Naive B cell (primary cell): ENCODE measurements around the gene CCDC169. TPM values are rescaled to one million over a fixed set of nuclear protein-coding genes. Genes with fewer than 3 reads are reported as not detected.
A peak's percentile ranks its signal among the peaks of the same experiment; 100 is the strongest.
"Not testable (repeated sequence)": the region's sequence is repeated elsewhere in the genome, so short reads cannot be mapped to it uniquely, and the experiment has no call there.

ENCODE experiments used
- ATAC-seq, 2 donors: fragments of 150-1000 bp; cut with Tn5 transposase; 2 replicates each; pipeline ENCODE4 v1.10.0; 2021; ENCODE audit warnings: low read depth in 2 of 2, mild to moderate bottlenecking in 2 of 2, moderate library complexity in 2 of 2
- DNase-seq: peaks from one replicate; pipeline ENCODE4 v3.0.0; 2022
- H3K27ac Mint-ChIP-seq, 6 donors: one replicate each; pipeline ENCODE4 v1.8.0; 2020 to 2022; ENCODE audit warnings: mild to moderate bottlenecking in 6 of 6, mixed read lengths in 6 of 6, moderate library complexity in 5 of 6, inconsistent platforms in 2 of 6
- H3K27me3 Mint-ChIP-seq, 3 donors: one replicate each; pipeline ENCODE4 v1.8.0; 2021 to 2022; ENCODE audit warnings: mixed read lengths in 3 of 3, mild to moderate bottlenecking in 1 of 3
- H3K36me3 Mint-ChIP-seq, 2 donors: one replicate each; pipeline ENCODE4 v1.8.0; 2020 to 2022; ENCODE audit warnings: mixed read lengths in 2 of 2, inconsistent platforms in 1 of 2, mild to moderate bottlenecking in 1 of 2
- H3K4me1 Mint-ChIP-seq, 3 donors: one replicate each; pipeline ENCODE4 v1.8.0; 2020 to 2022; ENCODE audit warnings: mixed read lengths in 3 of 3, inconsistent platforms in 1 of 3, mild to moderate bottlenecking in 1 of 3, moderate library complexity in 1 of 3
- H3K4me3 Mint-ChIP-seq, 8 donors: one replicate each; pipeline ENCODE4 v1.8.0; 2020 to 2022; ENCODE audit warnings: mild to moderate bottlenecking in 8 of 8, mixed read lengths in 8 of 8, moderate library complexity in 8 of 8, inconsistent platforms in 2 of 8
- H3K9me3 Mint-ChIP-seq, 7 donors: one replicate each; pipeline ENCODE4 v1.8.0; 2020 to 2022; ENCODE audit warnings: mixed read lengths in 7 of 7, mild to moderate bottlenecking in 5 of 7, inconsistent platforms in 2 of 7, moderate library complexity in 1 of 7
- polyA plus RNA-seq, 6 donors: library from polyadenylated mRNA; unstranded; fragments of 300-500 nt; fragmentation: Illumina TruSeq; gene quantifications; one replicate each; pipeline ENCODE4 v1.2.3, GENCODE V29; 2021; ENCODE audit warnings: low read depth in 6 of 6

Gene CCDC169
- polyA plus RNA-seq, 6 donors from 2014 or later = 0.46 TPM; not detected in 5

GRCh38 chr13:36332255-36332654 lies 34.6 kb upstream of the CCDC169 start:
- Mint-ChIP-seq H3K36me3 (peaks cover 10 to 20% of the 10 kb centered on the region in 2 donors), H3K4me1 (peaks cover 3 to 16% (median 11%) of the 10 kb centered on the region in 3 donors)
- not testable (repeated sequence) for DNase-seq

GRCh38 chr13:36331280-36331679 lies 33.7 kb upstream of the CCDC169 start:
- Mint-ChIP-seq H3K4me3 (no peak overlapping the region), H3K36me3 (peaks cover 10 to 25% of the 10 kb centered on the region in 2 donors), H3K27ac (no peak overlapping the region), H3K27me3 (no peaks in the 10 kb centered on the region), H3K4me1 (peaks cover 1 to 12% (median 3%) of the 10 kb centered on the region in 3 donors), H3K9me3 (no peaks in the 10 kb centered on the region)
- DNase-seq (no peak), ATAC-seq (no peak)

More at GRCh38 chr13:36332255-36332654, 34.6 kb upstream of the CCDC169 start:
- H3K27ac Mint-ChIP-seq, ATAC-seq, H3K27me3 Mint-ChIP-seq, H3K4me3 Mint-ChIP-seq, H3K9me3 Mint-ChIP-seq: not testable (repeated sequence)

GRCh38 chr13:36329361-36329760 lies 31.7 kb upstream of the CCDC169 start:
- H3K4me3 Mint-ChIP-seq = no peak overlapping the region
- no peak for ATAC-seq
- no peaks in the 10 kb centered on the region for H3K9me3 Mint-ChIP-seq
- peaks cover 3 to 7% (median 3%) of the 10 kb centered on the region in 3 donors for H3K4me1 Mint-ChIP-seq
- H3K36me3 Mint-ChIP-seq = peaks cover 16 to 27% of the 10 kb centered on the region in 2 donors
- no peaks in the 10 kb centered on the region for H3K27me3 Mint-ChIP-seq
- DNase-seq = no peak
- peak overlapping the region in 1 of 6 donors; percentile 13 for H3K27ac Mint-ChIP-seq

- H3K9me3 Mint-ChIP-seq = no peaks in the 10 kb centered on the region
- no peak for ATAC-seq
- peaks cover 3 to 4% (median 3%) of the 10 kb centered on the region in 3 donors for H3K4me1 Mint-ChIP-seq
- H3K4me3 Mint-ChIP-seq = no peak overlapping the region
- H3K36me3 Mint-ChIP-seq = peaks cover 18 to 30% of the 10 kb centered on the region in 2 donors
- no peak overlapping the region for H3K27ac Mint-ChIP-seq
- H3K27me3 Mint-ChIP-seq = no peaks in the 10 kb centered on the region
- no peak for DNase-seq
These were observed 31.2 kb upstream of the CCDC169 start for GRCh38 chr13:36328821-36329220.

GRCh38 chr13:36325912-36326311 lies 28.3 kb upstream of the CCDC169 start:
- DNase-seq (no peak), ATAC-seq (no peak)
- peaks cover 28 to 30% of the 10 kb centered on the region in 2 donors for H3K36me3 Mint-ChIP-seq
- H3K9me3 Mint-ChIP-seq = no peaks in the 10 kb centered on the region
- no peaks in the 10 kb centered on the region for H3K27me3 Mint-ChIP-seq
- H3K27ac Mint-ChIP-seq = no peak overlapping the region
- peaks cover 0 to 4% (median 0%) of the 10 kb centered on the region in 3 donors for H3K4me1 Mint-ChIP-seq
- H3K4me3 Mint-ChIP-seq = no peak overlapping the region

GRCh38 chr13:36324881-36325280 lies 27.3 kb upstream of the CCDC169 start:
- H3K4me1 Mint-ChIP-seq, DNase-seq, H3K4me3 Mint-ChIP-seq, ATAC-seq, H3K9me3 Mint-ChIP-seq, H3K27me3 Mint-ChIP-seq: not testable (repeated sequence)
- Mint-ChIP-seq H3K27ac (peak overlapping the region in 1 of 6 donors; percentile 10), H3K36me3 (peaks cover 21 to 37% of the 10 kb centered on the region in 2 donors)

- no peak for ATAC-seq
- H3K4me3 Mint-ChIP-seq = no peak overlapping the region
- H3K4me1 Mint-ChIP-seq = peaks cover 0 to 4% (median 4%) of the 10 kb centered on the region in 3 donors
- DNase-seq = no peak
- H3K36me3 Mint-ChIP-seq = peaks cover 25 to 45% of the 10 kb centered on the region in 2 donors
- H3K27ac Mint-ChIP-seq = no peak overlapping the region
- no peaks in the 10 kb centered on the region for H3K27me3 Mint-ChIP-seq
- H3K9me3 Mint-ChIP-seq = no peaks in the 10 kb centered on the region
These were observed 26.4 kb upstream of the CCDC169 start for GRCh38 chr13:36323951-36324566.

GRCh38 chr13:36323408-36323807 lies 25.8 kb upstream of the CCDC169 start:
- DNase-seq (no peak), ATAC-seq (no peak)
- Mint-ChIP-seq H3K4me1 (peaks cover 0 to 4% (median 4%) of the 10 kb centered on the region in 3 donors), H3K27me3 (no peaks in the 10 kb centered on the region), H3K27ac (no peak overlapping the region), H3K36me3 (peaks cover 18 to 39% of the 10 kb centered on the region in 2 donors), H3K9me3 (no peaks in the 10 kb centered on the region), H3K4me3 (no peak overlapping the region)

GRCh38 chr13:36319793-36320192 lies 22.2 kb upstream of the CCDC169 start:
- not testable (repeated sequence) for DNase-seq, H3K9me3 Mint-ChIP-seq, H3K4me3 Mint-ChIP-seq, ATAC-seq, H3K4me1 Mint-ChIP-seq, H3K27me3 Mint-ChIP-seq
- Mint-ChIP-seq H3K36me3 (peaks cover 11 to 34% of the 10 kb centered on the region in 2 donors), H3K27ac (peak overlapping the region in 1 of 6 donors; percentile 2)

- Mint-ChIP-seq H3K36me3 (peaks cover 25 to 34% of the 10 kb centered on the region in 2 donors), H3K9me3 (peaks cover 0 to 3% (median 0%) of the 10 kb centered on the region in 7 donors), H3K4me1 (no peaks in the 10 kb centered on the region), H3K27me3 (no peaks in the 10 kb centered on the region), H3K4me3 (no peak overlapping the region), H3K27ac (peak overlapping the region in 1 of 6 donors; percentile 2)
- DNase-seq = no peak
- no peak for ATAC-seq
These were observed 15.7 kb upstream of the CCDC169 start for GRCh38 chr13:36313047-36313969.

- Mint-ChIP-seq H3K36me3 (peaks cover 25 to 34% of the 10 kb centered on the region in 2 donors), H3K4me1 (no peaks in the 10 kb centered on the region), H3K27ac (no peak overlapping the region), H3K4me3 (no peak overlapping the region), H3K27me3 (no peaks in the 10 kb centered on the region), H3K9me3 (peaks cover 0 to 3% (median 0%) of the 10 kb centered on the region in 7 donors)
- ATAC-seq (no peak), DNase-seq (no peak)
These were observed 12.9 kb upstream of the CCDC169 start for GRCh38 chr13:36310417-36311108.

GRCh38 chr13:36302289-36302688 lies 4.7 kb upstream of the CCDC169 start:
- DNase-seq = no peak
- Mint-ChIP-seq H3K36me3 (peaks cover 0 to 4% of the 10 kb centered on the region in 2 donors), H3K4me3 (no peak overlapping the region), H3K4me1 (peaks cover 0 to 11% (median 6%) of the 10 kb centered on the region in 3 donors), H3K27ac (no peak overlapping the region), H3K27me3 (peaks cover 4 to 14% (median 10%) of the 10 kb centered on the region in 3 donors), H3K9me3 (no peaks in the 10 kb centered on the region)
- ATAC-seq = no peak

- not testable (repeated sequence) for H3K9me3 Mint-ChIP-seq, ATAC-seq, H3K36me3 Mint-ChIP-seq, DNase-seq
- Mint-ChIP-seq H3K4me3 (peak overlapping the region in 2 of 8 donors; percentile 4 to 31), H3K27me3 (peaks cover 10 to 18% (median 16%) of the 10 kb centered on the region in 3 donors), H3K4me1 (peaks cover 0 to 16% (median 6%) of the 10 kb centered on the region in 3 donors), H3K27ac (peak overlapping the region in 1 of 6 donors; percentile 35)
These were observed 1.9 kb upstream of the CCDC169 start for GRCh38 chr13:36299469-36299868.
